Measurements from ENCODE around the gene CCNY.

CCNY gene

GRCh38 chr10:35465673-35466072, 129.4 kb downstream of the CCNY start:
- Histone ChIP-seq H3K79me2 (ENCODE audit: insufficient read depth, low read depth) (peaks cover 4% of the 10 kb centered on the region; the same call in 1 of the 2 replicates), H2AFZ (ENCODE audit: low read depth) (no peak overlapping the region), H3K4me3 (IDR thresholded peaks at IDR 0.05; ENCODE audit: insufficient read depth, low read depth, low read length) (no peak overlapping the region), H3K4me2 (no peak overlapping the region), H3K4me1 (ENCODE audit: low read depth, poor library complexity, severe bottlenecking) (no peaks in the 10 kb centered on the region), H3K9ac (no peak overlapping the region), H3K36me3 (ENCODE audit: insufficient read depth) (no peaks in the 10 kb centered on the region), H3K27me3 (ENCODE audit: insufficient read depth, low read depth) (no peaks in the 10 kb centered on the region), H3K27ac (no peak overlapping the region), H4K20me1 (ENCODE audit: insufficient read depth) (no peaks in the 10 kb centered on the region)
- TF ChIP-seq, protein P1, sequence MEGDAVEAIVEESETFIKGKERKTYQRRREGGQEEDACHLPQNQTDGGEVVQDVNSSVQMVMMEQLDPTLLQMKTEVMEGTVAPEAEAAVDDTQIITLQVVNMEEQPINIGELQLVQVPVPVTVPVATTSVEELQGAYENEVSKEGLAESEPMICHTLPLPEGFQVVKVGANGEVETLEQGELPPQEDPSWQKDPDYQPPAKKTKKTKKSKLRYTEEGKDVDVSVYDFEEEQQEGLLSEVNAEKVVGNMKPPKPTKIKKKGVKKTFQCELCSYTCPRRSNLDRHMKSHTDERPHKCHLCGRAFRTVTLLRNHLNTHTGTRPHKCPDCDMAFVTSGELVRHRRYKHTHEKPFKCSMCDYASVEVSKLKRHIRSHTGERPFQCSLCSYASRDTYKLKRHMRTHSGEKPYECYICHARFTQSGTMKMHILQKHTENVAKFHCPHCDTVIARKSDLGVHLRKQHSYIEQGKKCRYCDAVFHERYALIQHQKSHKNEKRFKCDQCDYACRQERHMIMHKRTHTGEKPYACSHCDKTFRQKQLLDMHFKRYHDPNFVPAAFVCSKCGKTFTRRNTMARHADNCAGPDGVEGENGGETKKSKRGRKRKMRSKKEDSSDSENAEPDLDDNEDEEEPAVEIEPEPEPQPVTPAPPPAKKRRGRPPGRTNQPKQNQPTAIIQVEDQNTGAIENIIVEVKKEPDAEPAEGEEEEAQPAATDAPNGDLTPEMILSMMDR (conservative IDR thresholded peaks at IDR 0.05; ENCODE audit: low read depth, low read length): no peak

DNA sequence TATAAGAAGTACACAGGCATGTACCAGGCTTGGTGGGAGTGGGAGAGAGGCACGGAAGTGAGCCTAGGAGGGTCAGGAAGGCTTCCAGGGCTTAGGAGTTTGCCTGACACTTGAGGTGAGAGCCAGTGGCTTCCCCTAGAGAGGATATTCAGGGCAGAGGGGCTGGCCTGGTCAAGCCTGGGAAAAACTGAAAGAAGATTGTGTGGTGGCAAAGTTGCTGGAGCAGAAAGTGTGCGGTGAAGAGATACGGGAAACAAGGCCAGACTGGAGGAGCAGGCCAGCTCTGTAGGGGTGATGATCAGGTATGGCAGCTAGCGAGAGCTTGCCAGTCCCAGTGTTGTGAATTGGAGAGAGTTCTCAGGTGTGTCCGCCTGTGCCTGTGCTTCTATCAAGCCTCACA, 129.9 kb downstream of the CCNY start:
- no peaks in the 10 kb centered on the region for H4K20me1 ChIP-seq (ENCODE audit: insufficient read depth)
- no peak overlapping the region for H3K27ac ChIP-seq
- no peak overlapping the region for H3K9ac ChIP-seq
- H3K4me3 ChIP-seq (IDR thresholded peaks at IDR 0.05; ENCODE audit: insufficient read depth, low read depth, low read length): no peak overlapping the region
- no peaks in the 10 kb centered on the region for H3K27me3 ChIP-seq (ENCODE audit: insufficient read depth, low read depth)
- no peak overlapping the region for H2AFZ ChIP-seq (ENCODE audit: low read depth)
- no peaks in the 10 kb centered on the region for H3K4me1 ChIP-seq (ENCODE audit: low read depth, poor library complexity, severe bottlenecking)
- H3K79me2 ChIP-seq (ENCODE audit: insufficient read depth, low read depth): peaks cover 4% of the 10 kb centered on the region; the same call in 1 of the 2 replicates
- H3K36me3 ChIP-seq (ENCODE audit: insufficient read depth): no peaks in the 10 kb centered on the region
- no peak overlapping the region for H3K4me2 ChIP-seq
- TF ChIP-seq, protein P1 (conservative IDR thresholded peaks at IDR 0.05; ENCODE audit: low read depth, low read length): no peak

DNA sequence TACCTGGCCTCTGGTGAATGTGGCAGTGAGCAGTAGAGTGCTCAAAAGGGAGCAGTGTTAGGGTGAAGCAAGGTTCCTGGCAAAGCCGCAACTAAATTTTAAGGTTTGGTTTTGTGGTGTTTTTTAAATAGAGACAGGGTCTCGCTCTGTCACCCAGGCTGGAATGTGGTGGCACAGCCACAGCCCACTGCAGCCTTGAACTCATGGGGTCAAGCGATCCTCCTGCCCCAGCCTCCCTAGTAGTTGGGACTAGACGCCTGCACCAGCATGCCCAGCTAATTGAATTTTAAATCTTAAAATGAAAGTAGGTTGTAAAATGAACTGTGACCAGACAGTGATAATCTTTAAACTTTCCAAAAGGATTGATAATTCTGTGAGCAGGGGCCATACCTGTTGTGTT, 130.4 kb downstream of the CCNY start:
- Histone ChIP-seq H4K20me1 (ENCODE audit: insufficient read depth) (no peaks in the 10 kb centered on the region), H3K4me2 (no peak overlapping the region), H3K36me3 (ENCODE audit: insufficient read depth) (no peaks in the 10 kb centered on the region), H3K4me1 (ENCODE audit: low read depth, poor library complexity, severe bottlenecking) (no peaks in the 10 kb centered on the region), H3K9ac (no peak overlapping the region), H3K79me2 (ENCODE audit: insufficient read depth, low read depth) (peaks cover 4% of the 10 kb centered on the region; the same call in 1 of the 2 replicates), H3K27ac (no peak overlapping the region), H3K27me3 (ENCODE audit: insufficient read depth, low read depth) (no peaks in the 10 kb centered on the region), H3K4me3 (IDR thresholded peaks at IDR 0.05; ENCODE audit: insufficient read depth, low read depth, low read length) (no peak overlapping the region), H2AFZ (ENCODE audit: low read depth) (no peak overlapping the region)
- TF ChIP-seq, protein P1 (conservative IDR thresholded peaks at IDR 0.05; ENCODE audit: low read depth, low read length): no peak

DNA sequence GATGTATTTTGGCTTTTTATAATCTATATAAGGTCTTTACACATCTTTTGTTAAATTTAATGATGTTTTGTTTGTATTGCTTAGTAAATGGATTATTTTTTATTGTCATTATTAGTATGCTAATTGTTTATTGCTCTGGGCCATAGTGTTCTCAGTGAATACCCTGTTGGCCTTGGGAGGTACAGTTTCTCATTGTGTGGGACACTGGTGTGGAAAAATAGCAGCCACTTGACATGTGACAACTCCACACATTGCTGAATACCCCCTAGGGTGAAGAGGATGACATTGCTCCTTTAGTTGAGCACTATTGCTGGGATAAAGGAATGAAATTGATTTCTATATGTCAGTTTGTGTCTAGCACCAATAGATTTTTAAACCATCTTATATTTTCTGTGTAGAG, 130.9 kb downstream of the CCNY start:
- Histone ChIP-seq H3K9ac (no peak overlapping the region), H3K27ac (no peak overlapping the region), H3K27me3 (ENCODE audit: insufficient read depth, low read depth) (no peaks in the 10 kb centered on the region), H3K79me2 (ENCODE audit: insufficient read depth, low read depth) (peaks cover 4% of the 10 kb centered on the region; the same call in 1 of the 2 replicates), H3K4me1 (ENCODE audit: low read depth, poor library complexity, severe bottlenecking) (no peaks in the 10 kb centered on the region), H3K36me3 (ENCODE audit: insufficient read depth) (no peaks in the 10 kb centered on the region), H2AFZ (ENCODE audit: low read depth) (no peak overlapping the region), H3K4me3 (IDR thresholded peaks at IDR 0.05; ENCODE audit: insufficient read depth, low read depth, low read length) (no peak overlapping the region), H4K20me1 (ENCODE audit: insufficient read depth) (no peaks in the 10 kb centered on the region), H3K4me2 (no peak overlapping the region)
- TF ChIP-seq, protein P1 (conservative IDR thresholded peaks at IDR 0.05; ENCODE audit: low read depth, low read length): no peak

Data from KMS-11 (cell line).